Caco-2 (cell line): ENCODE results near the gene PSMA3. TPM values are rescaled to one million over a fixed set of nuclear protein-coding genes. Genes with fewer than 3 reads are reported as not detected.

Experiments used
- BruUV-seq: library from RNA; stranded (reverse); fragments of 400-500 nt; replicated peaks from 2 replicates; lab custom pipeline; 2021; lab: Mats Ljungman, UMichigan
- CTCF ChIA-PET: fragments of 300-600 bp; sonication (Branson Sonifier 250); formaldehyde crosslinking; loops from one replicate; lab custom pipeline; 2022; ENCODE audit warnings: antibody characterized with exemption; lab: Charles Lee
- POLR2A ChIA-PET: fragments of 300-600 bp; sonication (Branson Sonifier 250); formaldehyde crosslinking; loops from one replicate; lab custom pipeline; 2022; ENCODE audit warnings: antibody characterized with exemption; lab: Charles Lee
- DNase-seq, 2 experiments: peaks; one replicate each; pipeline versions ENCODE4 v3.0.0 to v3.0.0-alpha.2; 2020 to 2022
- H3K27me3 ChIP-seq: replicated peaks from 2 replicates; pipeline ENCODE4 v1.6.0; 2011; ENCODE audit warnings: low read length; ENCODE audit not compliant: control insufficient read depth, insufficient read depth
- H3K36me3 ChIP-seq: 2 replicates; pipeline ENCODE4 v1.5.1; 2011; ENCODE audit warnings: low read length; ENCODE audit not compliant: control insufficient read depth, insufficient read depth
- H3K4me1 ChIP-seq: fragments of 250-450 bp; sonication (Bioruptor Pico); 2 replicates; pipeline ENCODE4 v1.5.1; 2020; ENCODE audit warnings: mild to moderate bottlenecking
- H3K4me3 ChIP-seq: 2 replicates; pipeline ENCODE4 v1.5.1; 2011; ENCODE audit warnings: low read depth, mild to moderate bottlenecking, control low read depth, low read length
- H3K9me3 ChIP-seq: fragments of 250-450 bp; sonication (Bioruptor Pico); 2 replicates; pipeline ENCODE4 v1.5.1; 2020; ENCODE audit warnings: mild to moderate bottlenecking, moderate library complexity
- H3K27ac Mint-ChIP-seq: one replicate; pipeline ENCODE4 v1.8.0; 2022; ENCODE audit warnings: mixed read lengths; ENCODE audit not compliant: unreplicated experiment
- H3K27me3 Mint-ChIP-seq: one replicate; pipeline ENCODE4 v1.8.0; 2022; ENCODE audit warnings: mixed read lengths; ENCODE audit not compliant: insufficient read depth, unreplicated experiment
- H3K36me3 Mint-ChIP-seq: one replicate; pipeline ENCODE4 v1.8.0; 2022; ENCODE audit warnings: mild to moderate bottlenecking, mixed read lengths; ENCODE audit not compliant: insufficient read depth, unreplicated experiment
- H3K4me1 Mint-ChIP-seq: one replicate; pipeline ENCODE4 v1.8.0; 2022; ENCODE audit warnings: low read depth, mixed read lengths; ENCODE audit not compliant: unreplicated experiment
- H3K4me3 Mint-ChIP-seq: one replicate; pipeline ENCODE4 v1.8.0; 2022; ENCODE audit warnings: mild to moderate bottlenecking, moderate library complexity, mixed read lengths; ENCODE audit not compliant: unreplicated experiment
- H3K9me3 Mint-ChIP-seq: one replicate; pipeline ENCODE4 v1.8.0; 2022; ENCODE audit warnings: mixed read lengths; ENCODE audit not compliant: unreplicated experiment
- CTCF ChIP-seq, 2 experiments: fragments of 200-600 bp in 1 of 2; IDR thresholded peaks; 1 replicate in 1 of 2; 2 replicates in 1 of 2; pipeline versions ENCODE4 v1.5.1 to v1.8.0; 2011 to 2022; ENCODE audit warnings: antibody characterized with exemption in 1 of 2, control low read depth in 1 of 2, inconsistent platforms in 1 of 2, low read depth in 1 of 2, low read length in 1 of 2, mild to moderate bottlenecking in 1 of 2, moderate library complexity in 1 of 2; ENCODE audit not compliant: insufficient read depth in 1 of 2, severe bottlenecking in 1 of 2, unreplicated experiment in 1 of 2
- intact Hi-C: fragments of 100-400 bp; cut with micrococcal nuclease; formaldehyde crosslinking; loops from one replicate; pipeline ENCODE4 v1.10.0; 2022; ENCODE audit not compliant: unreplicated experiment
- total RNA-seq: library from RNA; stranded (reverse); gene quantifications from 2 replicates; pipeline ENCODE4 v1.2.3, GENCODE V29; 2022

PSMA3 gene
- total RNA-seq, 1 experiment from 2014 or later: 334 TPM

GRCh38 chr14:58301416-58301815 lies 56.8 kb downstream of the PSMA3 start:
- no peak for DNase-seq
- H3K4me3 ChIP-seq: no peak overlapping the region
- no peak overlapping the region for H3K27ac Mint-ChIP-seq
- no peaks in the 10 kb centered on the region for H3K27me3 ChIP-seq
- intact Hi-C loops: no loop called here
- CTCF ChIA-PET: no interaction called here
- no TSS peak for BruUV-seq
- peaks cover 2% of the 10 kb centered on the region; the same call in 1 of the 2 replicates for H3K36me3 ChIP-seq
- H3K27me3 Mint-ChIP-seq: no peaks in the 10 kb centered on the region
- no peaks in the 10 kb centered on the region for H3K9me3 Mint-ChIP-seq
- H3K4me3 Mint-ChIP-seq: no peak overlapping the region
- H3K36me3 Mint-ChIP-seq: peaks cover 23% of the 10 kb centered on the region
- POLR2A ChIA-PET: no interaction called here
- peaks cover 7% of the 10 kb centered on the region; the same call in 1 of the 2 replicates for H3K4me1 ChIP-seq
- H3K4me1 Mint-ChIP-seq: no peaks in the 10 kb centered on the region
- H3K9me3 ChIP-seq: no peaks in the 10 kb centered on the region
- no peak for TF ChIP-seq CTCF (IDR thresholded peaks at IDR 0.05; ENCODE audit: insufficient read depth in 1 of 2, low read depth in 1 of 2, low read length in 1 of 2, severe bottlenecking in 1 of 2, unreplicated experiment in 1 of 2)

- POLR2A ChIA-PET: interaction anchor here (0.5 kb wide), 1 partner anchor 41 kb away, joined by 4 read pairs; no protein-coding TSS in a partner anchor
- no peak overlapping the region for H3K4me3 ChIP-seq
- H3K27me3 ChIP-seq: no peaks in the 10 kb centered on the region
- BruUV-seq: no TSS peak
- no peak for TF ChIP-seq CTCF (IDR thresholded peaks at IDR 0.05; ENCODE audit: insufficient read depth in 1 of 2, low read depth in 1 of 2, low read length in 1 of 2, severe bottlenecking in 1 of 2, unreplicated experiment in 1 of 2)
- Mint-ChIP-seq H3K36me3 (peaks cover 30% of the 10 kb centered on the region), H3K4me3 (no peak overlapping the region), H3K4me1 (no peaks in the 10 kb centered on the region), H3K27me3 (no peaks in the 10 kb centered on the region), H3K9me3 (no peaks in the 10 kb centered on the region), H3K27ac (no peak overlapping the region)
- intact Hi-C loops: no loop called here
- no peak for DNase-seq
- CTCF ChIA-PET: no interaction called here
- H3K36me3 ChIP-seq: peaks cover 2% of the 10 kb centered on the region; the same call in 1 of the 2 replicates
- no peaks in the 10 kb centered on the region for H3K9me3 ChIP-seq
- no peaks in the 10 kb centered on the region for H3K4me1 ChIP-seq
Observed at GRCh38 chr14:58305730-58306129, 61.1 kb downstream of the PSMA3 start.

- POLR2A ChIA-PET: interaction anchor here (1.4 kb wide), 1 partner anchor 10 kb away, joined by 3 read pairs; the partner anchor contains the start of gene ARID4A
- DNase-seq: no peak
- no peaks in the 10 kb centered on the region for H3K4me1 Mint-ChIP-seq
- H3K9me3 ChIP-seq: no peaks in the 10 kb centered on the region
- no peaks in the 10 kb centered on the region for H3K27me3 ChIP-seq
- H3K4me3 ChIP-seq: no peak overlapping the region
- no peak overlapping the region for H3K27ac Mint-ChIP-seq
- H3K27me3 Mint-ChIP-seq: no peaks in the 10 kb centered on the region
- BruUV-seq: no TSS peak
- intact Hi-C loops: no loop called here
- H3K36me3 ChIP-seq: no peaks in the 10 kb centered on the region
- H3K4me3 Mint-ChIP-seq: no peak overlapping the region
- peaks cover 37% of the 10 kb centered on the region for H3K36me3 Mint-ChIP-seq
- no peaks in the 10 kb centered on the region for H3K9me3 Mint-ChIP-seq
- H3K4me1 ChIP-seq: no peaks in the 10 kb centered on the region
- TF ChIP-seq CTCF (IDR thresholded peaks at IDR 0.05; ENCODE audit: insufficient read depth in 1 of 2, low read depth in 1 of 2, low read length in 1 of 2, severe bottlenecking in 1 of 2, unreplicated experiment in 1 of 2): no peak
- CTCF ChIA-PET: no interaction called here
Observed at GRCh38 chr14:58307597-58308316, 63.1 kb downstream of the PSMA3 start.
